ENCODE data around the gene NOL12.
A peak's percentile ranks its signal among the peaks of the same experiment; 100 is the strongest.

GRCh38 chr22:37726241-37726887 lies 40.2 kb downstream of the NOL12 start:
- TF ChIP-seq GABPA (IDR thresholded peaks at IDR 0.05 in 1 of 2, conservative IDR thresholded peaks at IDR 0.05 in 1 of 2) (no peak), CTCF (IDR thresholded peaks at IDR 0.05; ENCODE audit: low read depth, low read length, missing input control) (peak; percentile 33), RXRA (IDR thresholded peaks at IDR 0.05) (peak in 1 of 2 donors; percentile 47), TAF1 (conservative IDR thresholded peaks at IDR 0.05) (no peak), MAX (IDR thresholded peaks at IDR 0.05) (no peak), FOXA1 (IDR thresholded peaks at IDR 0.05) (no peak), JUND (IDR thresholded peaks at IDR 0.05) (no peak), SP1 (IDR thresholded peaks at IDR 0.05) (no peak), YY1 (IDR thresholded peaks at IDR 0.05) (no peak), REST (IDR thresholded peaks at IDR 0.05) (no peak), RAD21 (IDR thresholded peaks at IDR 0.05) (peak; percentile 52 to 66)

Data from liver (tissue), 3 donors.